SU-DHL-6 (cell line): ENCODE results near the gene POM121L2.

Experiments used
- CTCF ChIP-seq: fragments of 200-600 bp; sonication (generic); IDR thresholded peaks from one replicate; pipeline ENCODE4 v1.5.1; 2017; ENCODE audit warnings: antibody characterized with exemption, mild to moderate bottlenecking, low read length, moderate library complexity; ENCODE audit not compliant: insufficient read depth, poor library complexity, severe bottlenecking
- EZH2phosphoT487 ChIP-seq: fragments of 200-600 bp; sonication (generic), shearing (Covaris generic); conservative IDR thresholded peaks from 2 replicates; pipeline ENCODE4 v1.6.1; 2018; ENCODE audit warnings: mild to moderate bottlenecking, antibody characterized with exemption, low read length, moderate library complexity, mixed read lengths

GRCh38 chr6:27287751-27288135 is 24.3 kb downstream of the POM121L2 start:
- TF ChIP-seq CTCF: no peak
- TF ChIP-seq EZH2phosphoT487: no peak
